ENCODE results near the gene PROM2. TPM values are rescaled to one million over a fixed set of nuclear protein-coding genes. Genes with fewer than 3 reads are reported as not detected.

PROM2 gene
- total RNA-seq, 1 experiment from 2014 or later: 1.6 TPM

- no TSS peak for BruUV-seq (replicated peaks)
- POLR2A ChIA-PET (ENCODE audit: low non-redundant PET): no interaction called here
These were observed 60.8 kb downstream of the PROM2 start for GRCh38 chr2:95334916-95335641.

GRCh38 chr2:95336406-95336805 lies 62.2 kb downstream of the PROM2 start:
- POLR2A ChIA-PET (ENCODE audit: low non-redundant PET): interaction anchor here (0.6 kb wide), 1 partner anchor 1873 kb away, joined by 3 read pairs; no protein-coding TSS in a partner anchor
- no TSS peak for BruUV-seq (replicated peaks)
- intact Hi-C loops (cut with micrococcal nuclease; ENCODE audit: unreplicated experiment): no loop called here

More at GRCh38 chr2:95334916-95335641, 60.8 kb downstream of the PROM2 start:
- no peak for DNase-seq (ENCODE audit: low spot score)
- H3K4me3 ChIP-seq (ENCODE audit: low read depth, low read length, poor library complexity, severe bottlenecking): no peak overlapping the region
- TF ChIP-seq CTCF (conservative IDR thresholded peaks at IDR 0.05; ENCODE audit: low read depth, low read length) (no peak), EZH2 (IDR thresholded peaks at IDR 0.05; ENCODE audit: borderline replicate concordance, low read depth, low read length, poor library complexity, severe bottlenecking) (no peak)
- H3K27ac ChIP-seq (ENCODE audit: low read depth, low read length, poor library complexity, severe bottlenecking): no peak overlapping the region
- H3K9me3 ChIP-seq (ENCODE audit: low read depth, low read length, poor library complexity, severe bottlenecking): no peaks in the 10 kb centered on the region
- intact Hi-C loops (cut with micrococcal nuclease; ENCODE audit: unreplicated experiment): no loop called here
- peaks cover 14% of the 10 kb centered on the region for H3K4me1 ChIP-seq (ENCODE audit: insufficient read depth, low read length, poor library complexity, severe bottlenecking)
- no peaks in the 10 kb centered on the region for H3K27me3 ChIP-seq (replicated peaks; ENCODE audit: insufficient read depth, low read depth, low read length, poor library complexity)
- CTCF ChIA-PET: no interaction called here
- H3K36me3 ChIP-seq (ENCODE audit: insufficient read depth, low read length, poor library complexity, severe bottlenecking): no peaks in the 10 kb centered on the region

GRCh38 chr2:95337829-95338228 lies 63.6 kb downstream of the PROM2 start:
- intact Hi-C loops (cut with micrococcal nuclease; ENCODE audit: unreplicated experiment): no loop called here
- POLR2A ChIA-PET (ENCODE audit: low non-redundant PET): no interaction called here
- no TSS peak for BruUV-seq (replicated peaks)
- no peak for DNase-seq (ENCODE audit: low spot score)
- Histone ChIP-seq H3K36me3 (ENCODE audit: insufficient read depth, low read length, poor library complexity, severe bottlenecking) (no peaks in the 10 kb centered on the region), H3K27ac (ENCODE audit: low read depth, low read length, poor library complexity, severe bottlenecking) (no peak overlapping the region), H3K27me3 (replicated peaks; ENCODE audit: insufficient read depth, low read depth, low read length, poor library complexity) (no peaks in the 10 kb centered on the region), H3K4me1 (ENCODE audit: insufficient read depth, low read length, poor library complexity, severe bottlenecking) (peaks cover 14% of the 10 kb centered on the region), H3K9me3 (ENCODE audit: low read depth, low read length, poor library complexity, severe bottlenecking) (no peaks in the 10 kb centered on the region), H3K4me3 (ENCODE audit: low read depth, low read length, poor library complexity, severe bottlenecking) (no peak overlapping the region)
- CTCF ChIA-PET: no interaction called here
- TF ChIP-seq CTCF (conservative IDR thresholded peaks at IDR 0.05; ENCODE audit: low read depth, low read length): no peak
- TF ChIP-seq EZH2 (IDR thresholded peaks at IDR 0.05; ENCODE audit: borderline replicate concordance, low read depth, low read length, poor library complexity, severe bottlenecking): no peak

More at GRCh38 chr2:95336406-95336805, 62.2 kb downstream of the PROM2 start:
- CTCF ChIA-PET: no interaction called here
- DNase-seq (ENCODE audit: low spot score): no peak
- H3K4me3 ChIP-seq (ENCODE audit: low read depth, low read length, poor library complexity, severe bottlenecking): no peak overlapping the region
- H3K9me3 ChIP-seq (ENCODE audit: low read depth, low read length, poor library complexity, severe bottlenecking): no peaks in the 10 kb centered on the region
- H3K27me3 ChIP-seq (replicated peaks; ENCODE audit: insufficient read depth, low read depth, low read length, poor library complexity): no peaks in the 10 kb centered on the region
- H3K27ac ChIP-seq (ENCODE audit: low read depth, low read length, poor library complexity, severe bottlenecking): no peak overlapping the region
- TF ChIP-seq CTCF (conservative IDR thresholded peaks at IDR 0.05; ENCODE audit: low read depth, low read length): no peak
- no peak for TF ChIP-seq EZH2 (IDR thresholded peaks at IDR 0.05; ENCODE audit: borderline replicate concordance, low read depth, low read length, poor library complexity, severe bottlenecking)
- no peaks in the 10 kb centered on the region for H3K36me3 ChIP-seq (ENCODE audit: insufficient read depth, low read length, poor library complexity, severe bottlenecking)
- H3K4me1 ChIP-seq (ENCODE audit: insufficient read depth, low read length, poor library complexity, severe bottlenecking): peaks cover 14% of the 10 kb centered on the region

Other genes with a start within 250 kb of the PROM2 start
- gene MAL, start 248.7 kb upstream of the PROM2 start, total RNA-seq (2021): not detected in 2 replicates
- 99.7 and 103 TPM in 2 replicates for gene MRPS5, start 152.6 kb upstream of the PROM2 start, total RNA-seq (2021)
- gene ZNF514, start 114.6 kb upstream of the PROM2 start, total RNA-seq (2021): 14.4 and 17.0 TPM in 2 replicates
- 4.6 and 5.6 TPM in 2 replicates for gene ZNF2, start 108.6 kb upstream of the PROM2 start, total RNA-seq (2021)
- gene ZNF892, start 66.9 kb upstream of the PROM2 start, total RNA-seq (2021): 7.2 and 8.2 TPM in 2 replicates
- gene KCNIP3, start 22.9 kb downstream of the PROM2 start, total RNA-seq (2021): 0.24 and 0.45 TPM in 2 replicates
- 28.9 and 34.4 TPM in 2 replicates for gene FAHD2A, start 128.3 kb downstream of the PROM2 start, total RNA-seq (2021)
- gene TRIM43B, start 210.3 kb downstream of the PROM2 start, total RNA-seq (2021): not detected in 2 replicates